Spleen (tissue), 7 donors: ENCODE measurements around the gene ACVR1.

Experiments used
- POLR2A ChIP-seq, 3 donors: fragments of 450-650 bp; IDR thresholded peaks; one replicate each; pipeline ENCODE4 v1.5.1; 2017; ENCODE audit warnings: antibody characterized with exemption in 3 of 3, mild to moderate bottlenecking in 1 of 3
- TF ChIP-seq, protein P1 (sequence below), 11 experiments: fragments of 200-600 bp in 7 of 11; fragments of 450-650 bp in 4 of 11; sonication (generic) in 4 of 11; IDR thresholded peaks in 8 of 11; conservative IDR thresholded peaks in 3 of 11; 1 replicate in 7 of 11; 2 replicates in 4 of 11; pipeline versions ENCODE4 v1.4.0 to v1.8.0; 2016 to 2021; ENCODE audit warnings: antibody characterized with exemption in 11 of 11, inconsistent platforms in 4 of 11, mild to moderate bottlenecking in 1 of 11
- donor health status: DM: no; HTN: no; CAD: no; lungs with moderate emphysema.
- donor health status: DM: no; HTN: no; CAD: no.
- donor health status: DM: no; HTN: no; CAD: no.

DNA sequence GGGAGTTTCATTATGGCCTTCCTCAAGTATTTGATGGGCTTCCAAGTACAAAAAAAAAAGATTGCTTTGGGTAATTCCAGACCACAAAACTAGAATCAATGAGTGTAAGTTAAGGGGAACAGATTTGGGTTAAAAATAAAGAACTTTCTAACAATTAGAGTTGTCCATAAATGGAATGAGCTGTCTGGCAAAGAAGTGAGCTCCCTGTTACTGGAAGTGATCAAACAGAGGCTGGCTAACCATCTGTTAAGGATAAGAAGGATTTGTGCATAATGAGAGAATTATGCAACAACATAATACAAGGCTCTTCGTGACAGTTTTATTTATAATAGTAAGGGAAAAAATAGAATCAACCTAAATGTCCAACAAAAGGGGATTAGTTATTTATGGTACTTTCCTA lies 44.6 kb upstream of the ACVR1 start:
- TF ChIP-seq, protein P1, sequence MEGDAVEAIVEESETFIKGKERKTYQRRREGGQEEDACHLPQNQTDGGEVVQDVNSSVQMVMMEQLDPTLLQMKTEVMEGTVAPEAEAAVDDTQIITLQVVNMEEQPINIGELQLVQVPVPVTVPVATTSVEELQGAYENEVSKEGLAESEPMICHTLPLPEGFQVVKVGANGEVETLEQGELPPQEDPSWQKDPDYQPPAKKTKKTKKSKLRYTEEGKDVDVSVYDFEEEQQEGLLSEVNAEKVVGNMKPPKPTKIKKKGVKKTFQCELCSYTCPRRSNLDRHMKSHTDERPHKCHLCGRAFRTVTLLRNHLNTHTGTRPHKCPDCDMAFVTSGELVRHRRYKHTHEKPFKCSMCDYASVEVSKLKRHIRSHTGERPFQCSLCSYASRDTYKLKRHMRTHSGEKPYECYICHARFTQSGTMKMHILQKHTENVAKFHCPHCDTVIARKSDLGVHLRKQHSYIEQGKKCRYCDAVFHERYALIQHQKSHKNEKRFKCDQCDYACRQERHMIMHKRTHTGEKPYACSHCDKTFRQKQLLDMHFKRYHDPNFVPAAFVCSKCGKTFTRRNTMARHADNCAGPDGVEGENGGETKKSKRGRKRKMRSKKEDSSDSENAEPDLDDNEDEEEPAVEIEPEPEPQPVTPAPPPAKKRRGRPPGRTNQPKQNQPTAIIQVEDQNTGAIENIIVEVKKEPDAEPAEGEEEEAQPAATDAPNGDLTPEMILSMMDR (IDR thresholded peaks at IDR 0.05 in 8 of 11, conservative IDR thresholded peaks at IDR 0.05 in 3 of 11): no peak
- no peak for TF ChIP-seq POLR2A (IDR thresholded peaks at IDR 0.05)
